ENCODE measurements around the gene CATSPER2. TPM values are rescaled to one million over a fixed set of nuclear protein-coding genes. Genes with fewer than 3 reads are reported as not detected.
"Not testable (repeated sequence)": the region's sequence is repeated elsewhere in the genome, so short reads cannot be mapped to it uniquely, and the experiment has no call there.

CATSPER2 gene
- 0.22 and 0.51 TPM in 2 replicates for total RNA-seq (2012; rRNA removed)

DNA sequence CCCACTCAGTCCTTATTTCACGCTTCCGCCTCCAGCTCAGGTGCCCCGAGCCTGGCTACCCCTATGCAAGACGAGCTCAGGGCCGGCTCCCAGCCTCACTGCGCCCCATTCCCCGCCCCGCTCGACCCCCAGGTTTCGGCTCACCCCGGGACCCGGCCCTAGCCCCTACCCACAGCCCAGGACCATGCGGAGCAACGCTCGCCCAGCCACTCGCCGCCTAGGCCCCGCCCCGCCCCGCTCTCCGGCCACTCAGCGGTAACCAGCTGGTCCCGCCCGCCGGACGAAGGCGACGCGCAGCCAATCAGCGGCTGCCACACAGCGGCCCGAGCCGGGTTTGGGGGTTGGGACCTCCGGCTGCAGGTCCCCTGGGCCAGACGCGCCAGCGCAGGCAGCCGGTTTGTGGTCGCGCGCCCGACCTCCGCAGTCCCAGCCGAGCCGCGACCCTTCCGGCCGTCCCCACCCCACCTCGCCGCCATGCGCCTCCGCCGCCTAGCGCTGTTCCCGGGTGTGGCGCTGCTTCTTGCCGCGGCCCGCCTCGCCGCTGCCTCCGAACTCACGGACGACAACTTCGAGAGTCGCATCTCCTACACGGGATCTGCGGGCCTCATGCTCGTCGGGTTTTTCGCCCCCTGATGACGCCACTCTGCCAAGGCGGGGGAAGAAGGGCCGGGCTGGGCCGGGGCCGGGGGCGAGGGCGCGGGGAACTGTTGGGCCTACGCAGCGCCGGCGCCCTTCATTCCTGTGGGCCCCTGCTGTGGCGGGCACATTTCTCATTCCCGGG lies at the start of gene CATSPER2:
TSS of gene CATSPER2 (minus strand) at position 196 of the 781 bp plus-strand sequence. CDS start 783 bp downstream, outside the sequence.
- Histone ChIP-seq H3K4me2 (ENCODE audit: low read length) (no peak within 1 kb of the TSS), H3K9me3 (replicated peaks; ENCODE audit: low read length) (no peaks in the 10 kb centered on the region), H3K4me1 (ENCODE audit: control insufficient read depth, insufficient read depth, low read length) (no peaks in the 10 kb centered on the region), H3K36me3 (ENCODE audit: insufficient read depth, low read length) (peaks cover 4% of the 10 kb centered on the region), H3K27me3 (ENCODE audit: control insufficient read depth, insufficient read depth, low read length) (no peaks in the 10 kb centered on the region), H3K9ac (ENCODE audit: low read depth, low read length) (no peak within 1 kb of the TSS), H3K4me3 (ENCODE audit: low read length) (no peak within 1 kb of the TSS)

DNA sequence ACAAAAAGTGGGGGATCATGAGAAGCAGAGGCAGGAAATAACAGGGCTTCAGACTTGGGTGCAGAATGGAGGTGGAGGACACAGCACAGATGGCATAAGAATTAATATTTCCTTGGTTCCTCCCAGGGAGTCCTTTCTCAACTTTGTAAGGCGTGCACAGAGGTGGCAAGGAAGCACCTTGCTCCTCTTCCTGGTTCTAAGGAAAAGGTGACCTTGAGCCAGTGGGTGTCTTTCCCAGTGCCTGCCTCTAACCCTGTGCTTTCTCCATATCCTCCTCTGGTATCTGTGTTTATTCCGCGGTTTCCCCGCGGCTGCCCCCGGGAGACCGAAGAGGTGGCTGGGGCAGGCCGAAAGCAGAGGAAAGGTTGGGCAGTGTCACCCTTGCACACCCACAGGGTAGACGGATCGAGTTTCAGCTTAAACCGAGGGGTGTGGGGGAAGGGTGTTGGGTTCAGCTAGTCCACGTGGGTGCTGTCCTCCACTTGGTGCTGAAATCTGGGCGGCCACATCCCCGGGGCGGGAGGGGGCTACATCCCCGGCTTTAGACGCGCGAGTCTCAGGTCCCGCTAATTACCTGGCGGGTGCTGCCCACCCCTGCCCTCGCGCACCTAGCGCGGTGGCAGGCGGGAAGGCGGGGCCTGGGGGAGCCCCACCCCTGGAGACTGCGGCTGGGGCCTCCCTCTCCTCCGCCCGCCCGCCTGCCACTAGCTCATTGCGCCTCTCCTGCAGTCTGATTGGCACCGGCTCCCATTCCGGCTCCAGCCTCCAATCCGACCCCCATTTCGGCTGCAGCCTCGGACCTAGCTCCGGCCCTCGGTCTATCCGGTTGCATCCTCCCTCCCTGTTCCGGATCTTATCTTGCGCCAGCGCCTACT lies 44.7 kb upstream of the CATSPER2 start, which contains the start of gene CKMT1A:
TSS of gene CKMT1A (plus strand) at position 712 of the 875 bp plus-strand sequence. CDS start 192 bp downstream, outside the sequence.
- H3K4me3 ChIP-seq (ENCODE audit: low read length); H3K36me3 ChIP-seq (ENCODE audit: insufficient read depth, low read length); H3K9ac ChIP-seq (ENCODE audit: low read depth, low read length); H3K27me3 ChIP-seq (ENCODE audit: control insufficient read depth, insufficient read depth, low read length); H3K4me2 ChIP-seq (ENCODE audit: low read length); H3K9me3 ChIP-seq (replicated peaks; ENCODE audit: low read length); H3K4me1 ChIP-seq (ENCODE audit: control insufficient read depth, insufficient read depth, low read length): not testable (repeated sequence)

DNA sequence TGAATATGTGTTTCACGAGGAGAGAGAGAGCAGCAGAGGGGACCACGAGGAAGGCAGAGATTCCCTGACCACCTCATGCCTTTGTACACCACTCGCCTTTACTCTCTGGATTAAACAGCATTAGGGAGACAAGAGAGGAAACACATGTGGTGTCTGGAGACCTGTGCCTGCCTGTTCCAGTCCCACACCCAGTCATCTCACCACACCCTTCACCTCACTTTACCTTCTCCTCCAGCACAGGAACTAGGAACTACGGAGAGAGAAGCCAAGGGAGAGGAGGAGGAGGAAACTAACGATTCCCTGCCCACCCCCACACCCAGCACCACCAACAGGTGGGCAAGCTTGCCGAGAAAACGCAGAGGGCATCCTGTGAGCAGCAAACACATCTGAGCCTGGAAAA lies 44.0 kb upstream of the CATSPER2 start:
- not testable (repeated sequence) for H3K4me3 ChIP-seq (ENCODE audit: low read length)

DNA sequence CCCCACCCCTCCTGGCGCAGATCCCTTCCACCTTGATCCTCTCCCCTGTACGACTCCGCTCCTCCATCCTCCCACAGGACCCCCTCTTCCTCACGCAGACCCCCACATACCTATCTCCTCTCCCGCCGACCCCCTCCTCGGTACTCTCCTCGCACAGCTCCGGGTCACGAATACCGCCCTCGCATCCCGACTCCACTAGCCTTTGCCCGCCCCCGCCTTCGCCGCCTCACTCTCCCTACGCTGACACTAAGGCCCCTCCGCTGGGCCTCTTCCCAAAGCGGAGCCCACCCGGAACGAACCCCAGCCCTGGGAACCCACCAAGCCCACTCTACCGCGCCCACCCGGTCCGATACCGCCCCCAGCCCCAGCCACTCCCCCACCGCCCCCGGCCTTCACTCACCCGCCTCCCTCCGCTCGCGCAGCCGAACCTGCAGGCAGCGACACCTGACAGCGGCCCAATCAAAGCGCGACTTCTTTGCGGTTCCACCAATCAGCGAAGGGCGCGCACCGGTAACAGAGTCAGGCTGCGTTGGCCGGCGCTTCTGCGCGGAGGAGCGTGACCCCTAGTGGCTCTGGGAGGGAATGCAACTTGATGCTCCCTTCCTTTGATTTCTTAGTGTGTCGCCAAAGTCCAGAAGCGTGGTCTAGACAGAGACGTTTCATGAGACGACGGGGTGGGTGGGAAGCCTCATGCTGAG lies 41.1 kb upstream of the CATSPER2 start:
- not testable (repeated sequence) for H3K4me1 ChIP-seq (ENCODE audit: control insufficient read depth, insufficient read depth, low read length); H3K9me3 ChIP-seq (replicated peaks; ENCODE audit: low read length); H3K4me3 ChIP-seq (ENCODE audit: low read length)

More for the DNA sequence above, 44.0 kb upstream of the CATSPER2 start:
- not testable (repeated sequence) for H3K9me3 ChIP-seq (replicated peaks; ENCODE audit: low read length); H3K27me3 ChIP-seq (ENCODE audit: control insufficient read depth, insufficient read depth, low read length); H3K4me2 ChIP-seq (ENCODE audit: low read length); H3K4me1 ChIP-seq (ENCODE audit: control insufficient read depth, insufficient read depth, low read length); H3K36me3 ChIP-seq (ENCODE audit: insufficient read depth, low read length); H3K9ac ChIP-seq (ENCODE audit: low read depth, low read length)

DNA sequence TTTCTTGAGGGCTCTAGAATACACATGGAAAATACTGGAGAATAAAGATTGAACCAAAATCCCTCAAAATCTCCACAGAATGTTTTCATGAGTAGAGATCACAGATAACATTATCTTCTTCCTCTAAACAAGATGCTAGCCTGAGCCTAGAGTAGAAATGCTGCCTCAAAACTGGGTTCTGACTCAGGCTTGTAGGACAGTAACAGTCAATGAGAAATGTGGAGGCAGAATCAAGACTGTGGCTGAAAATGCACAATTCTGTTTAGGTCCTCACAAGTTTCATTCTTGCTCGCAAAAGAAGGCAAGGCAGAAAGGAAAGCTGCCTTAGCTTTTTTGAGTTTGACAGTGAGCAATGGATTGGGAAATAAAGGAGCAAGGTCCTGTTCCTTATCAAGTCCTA lies 25.5 kb upstream of the CATSPER2 start:
- H3K36me3 ChIP-seq (ENCODE audit: insufficient read depth, low read length); H3K9ac ChIP-seq (ENCODE audit: low read depth, low read length); H3K4me1 ChIP-seq (ENCODE audit: control insufficient read depth, insufficient read depth, low read length); H3K9me3 ChIP-seq (replicated peaks; ENCODE audit: low read length); H3K27me3 ChIP-seq (ENCODE audit: control insufficient read depth, insufficient read depth, low read length); H3K4me2 ChIP-seq (ENCODE audit: low read length); H3K4me3 ChIP-seq (ENCODE audit: low read length): not testable (repeated sequence)

More for the DNA sequence above, 41.1 kb upstream of the CATSPER2 start:
- not testable (repeated sequence) for H3K4me2 ChIP-seq (ENCODE audit: low read length); H3K9ac ChIP-seq (ENCODE audit: low read depth, low read length); H3K36me3 ChIP-seq (ENCODE audit: insufficient read depth, low read length); H3K27me3 ChIP-seq (ENCODE audit: control insufficient read depth, insufficient read depth, low read length)

DNA sequence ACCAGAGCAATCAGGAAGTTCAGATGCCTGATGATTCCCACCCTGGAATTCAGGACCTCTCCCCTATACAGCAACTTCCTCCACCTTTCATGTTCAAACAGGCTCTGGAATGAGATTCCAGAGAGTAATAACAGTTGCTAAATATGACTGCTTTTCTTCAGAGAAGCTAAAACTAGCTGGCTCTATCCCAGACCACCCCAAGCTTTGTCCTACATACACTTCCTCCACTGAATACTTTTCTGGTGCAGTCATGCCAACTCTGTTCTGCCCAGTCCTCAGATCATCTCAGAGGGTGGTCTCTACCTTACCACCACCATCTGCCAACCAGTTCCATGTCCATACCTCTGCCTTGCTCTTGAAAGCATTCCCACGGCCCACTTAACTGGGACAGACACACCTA lies 17.5 kb upstream of the CATSPER2 start:
- H3K4me2 ChIP-seq (ENCODE audit: low read length); H3K36me3 ChIP-seq (ENCODE audit: insufficient read depth, low read length); H3K4me3 ChIP-seq (ENCODE audit: low read length); H3K27me3 ChIP-seq (ENCODE audit: control insufficient read depth, insufficient read depth, low read length); H3K4me1 ChIP-seq (ENCODE audit: control insufficient read depth, insufficient read depth, low read length); H3K9ac ChIP-seq (ENCODE audit: low read depth, low read length); H3K9me3 ChIP-seq (replicated peaks; ENCODE audit: low read length): not testable (repeated sequence)

DNA sequence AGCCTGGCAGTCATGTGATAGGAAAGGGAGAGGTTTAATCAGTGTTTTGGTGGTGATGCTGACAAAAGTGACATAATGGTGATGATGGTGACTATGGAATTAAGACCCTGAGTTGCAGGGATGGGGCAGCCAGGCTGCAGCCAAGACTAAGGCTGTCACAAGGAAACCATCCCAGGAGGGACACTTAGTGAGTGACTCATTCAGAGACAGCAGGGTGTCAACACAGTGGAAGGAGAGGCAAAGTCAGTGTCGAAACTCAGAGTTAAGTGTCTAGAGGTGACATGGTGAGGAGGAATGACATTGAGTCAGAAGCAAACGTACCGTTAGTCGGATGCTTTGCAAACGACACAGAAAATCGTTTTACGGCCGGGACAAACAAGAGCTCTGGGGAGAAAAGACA lies 14.7 kb upstream of the CATSPER2 start:
- not testable (repeated sequence) for H3K9ac ChIP-seq (ENCODE audit: low read depth, low read length); H3K4me1 ChIP-seq (ENCODE audit: control insufficient read depth, insufficient read depth, low read length); H3K4me3 ChIP-seq (ENCODE audit: low read length); H3K27me3 ChIP-seq (ENCODE audit: control insufficient read depth, insufficient read depth, low read length); H3K4me2 ChIP-seq (ENCODE audit: low read length); H3K36me3 ChIP-seq (ENCODE audit: insufficient read depth, low read length); H3K9me3 ChIP-seq (replicated peaks; ENCODE audit: low read length)

DNA sequence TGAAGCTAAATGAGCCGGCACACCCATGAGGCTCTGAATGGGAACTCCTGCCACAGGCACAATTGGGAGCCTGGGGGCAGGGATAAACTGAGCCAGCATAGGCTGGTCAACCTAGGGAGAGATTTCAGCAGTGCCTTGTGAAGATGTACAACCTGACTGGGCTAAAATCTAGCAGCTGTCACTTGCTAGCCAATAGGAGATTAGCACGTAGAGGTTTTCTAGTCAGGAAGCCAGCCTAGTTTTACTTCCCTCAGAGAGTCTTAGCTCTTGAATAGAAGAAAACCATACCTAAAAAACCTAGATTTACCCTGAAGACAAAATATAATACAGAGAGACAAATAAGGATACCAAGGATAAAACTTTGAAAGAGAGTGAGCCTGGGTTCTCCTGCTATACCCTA lies 13.6 kb upstream of the CATSPER2 start:
- H3K4me2 ChIP-seq (ENCODE audit: low read length); H3K4me3 ChIP-seq (ENCODE audit: low read length); H3K9me3 ChIP-seq (replicated peaks; ENCODE audit: low read length); H3K36me3 ChIP-seq (ENCODE audit: insufficient read depth, low read length); H3K9ac ChIP-seq (ENCODE audit: low read depth, low read length); H3K4me1 ChIP-seq (ENCODE audit: control insufficient read depth, insufficient read depth, low read length); H3K27me3 ChIP-seq (ENCODE audit: control insufficient read depth, insufficient read depth, low read length): not testable (repeated sequence)

DNA sequence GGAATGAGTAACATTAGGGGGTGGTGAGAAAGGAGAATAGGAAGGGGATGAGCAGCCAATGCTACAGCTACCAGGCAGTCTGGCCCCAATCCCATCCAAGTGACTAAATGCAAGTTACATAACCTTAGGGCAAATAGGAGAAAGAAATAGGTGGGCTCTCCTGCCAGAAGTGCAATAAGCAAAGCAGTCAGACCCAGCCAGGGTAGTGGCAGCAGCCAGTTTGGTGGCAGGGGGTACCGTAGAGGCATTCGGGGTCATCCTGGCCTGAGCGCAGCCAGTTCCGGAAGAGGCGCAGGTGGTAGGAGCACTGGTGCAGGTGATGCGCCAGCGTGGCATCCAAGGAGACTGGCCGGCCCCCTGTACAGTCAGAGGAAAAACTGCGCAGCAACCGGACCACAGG lies 11.1 kb upstream of the CATSPER2 start:
- not testable (repeated sequence) for H3K4me2 ChIP-seq (ENCODE audit: low read length); H3K9me3 ChIP-seq (replicated peaks; ENCODE audit: low read length); H3K27me3 ChIP-seq (ENCODE audit: control insufficient read depth, insufficient read depth, low read length); H3K36me3 ChIP-seq (ENCODE audit: insufficient read depth, low read length); H3K4me3 ChIP-seq (ENCODE audit: low read length); H3K9ac ChIP-seq (ENCODE audit: low read depth, low read length); H3K4me1 ChIP-seq (ENCODE audit: control insufficient read depth, insufficient read depth, low read length)

DNA sequence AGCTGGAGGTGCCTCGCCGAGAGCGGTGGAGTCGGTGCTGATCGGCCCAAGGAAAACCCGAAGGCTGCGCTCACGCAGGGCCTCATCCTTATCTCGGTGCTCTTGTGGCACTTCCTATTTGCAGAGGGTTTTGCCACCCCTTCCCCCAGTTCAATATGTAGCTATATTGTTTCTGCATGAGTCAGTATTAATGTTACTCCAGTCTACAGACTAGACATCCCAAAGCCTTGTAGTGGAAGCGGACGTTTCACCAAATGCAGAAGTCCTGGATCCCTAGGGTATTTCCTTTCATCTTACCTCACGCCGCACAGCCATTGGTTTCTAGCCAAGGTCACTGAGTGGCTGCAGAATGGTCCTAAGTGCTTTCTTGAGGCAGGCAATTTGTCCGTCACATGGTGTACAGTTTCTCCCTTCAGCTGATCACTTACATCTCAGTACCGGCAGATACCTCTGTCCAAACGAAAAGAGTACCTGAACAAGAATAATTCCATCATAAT lies 834 bp upstream of the CATSPER2 start:
- H3K4me2 ChIP-seq (ENCODE audit: low read length); H3K4me3 ChIP-seq (ENCODE audit: low read length); H3K27me3 ChIP-seq (ENCODE audit: control insufficient read depth, insufficient read depth, low read length); H3K9ac ChIP-seq (ENCODE audit: low read depth, low read length); H3K36me3 ChIP-seq (ENCODE audit: insufficient read depth, low read length); H3K4me1 ChIP-seq (ENCODE audit: control insufficient read depth, insufficient read depth, low read length); H3K9me3 ChIP-seq (replicated peaks; ENCODE audit: low read length): not testable (repeated sequence)

DNA sequence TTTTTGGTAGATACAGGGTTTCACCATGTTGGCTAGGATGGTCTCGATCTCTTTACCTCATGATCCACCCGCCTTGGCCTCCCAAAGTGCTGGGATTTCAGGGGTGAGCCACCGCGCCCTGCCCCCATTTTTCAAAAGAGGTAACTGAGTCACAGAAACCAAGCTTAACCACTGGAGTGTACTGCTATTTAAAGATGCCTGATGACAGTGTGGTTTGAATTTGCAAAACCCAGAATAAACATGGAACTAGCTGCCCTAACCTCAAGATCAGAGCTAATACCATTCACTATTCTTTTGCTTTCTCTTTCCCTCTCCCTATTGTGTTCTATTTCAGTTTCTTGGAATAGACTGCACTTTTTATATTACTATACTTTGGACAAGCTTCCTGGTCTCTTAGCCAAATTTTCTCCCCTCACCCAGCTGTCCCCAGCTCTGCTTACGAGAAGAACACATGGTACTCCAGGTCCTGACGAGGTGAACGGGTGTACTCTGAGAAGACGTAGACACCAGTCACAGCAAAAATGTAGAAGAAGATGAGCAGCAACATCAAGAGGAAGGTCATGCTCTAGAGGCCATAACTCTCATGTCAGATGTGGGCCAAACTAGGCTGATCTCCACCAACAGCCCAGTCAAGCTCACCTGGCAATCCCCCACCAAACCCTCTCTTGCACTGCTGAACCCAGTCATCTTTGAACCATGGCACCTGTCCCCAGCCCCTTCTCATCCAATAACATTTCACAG lies 10.0 kb downstream of the CATSPER2 start:
- not testable (repeated sequence) for H3K36me3 ChIP-seq (ENCODE audit: insufficient read depth, low read length); H3K9ac ChIP-seq (ENCODE audit: low read depth, low read length); H3K4me3 ChIP-seq (ENCODE audit: low read length); H3K4me1 ChIP-seq (ENCODE audit: control insufficient read depth, insufficient read depth, low read length); H3K27me3 ChIP-seq (ENCODE audit: control insufficient read depth, insufficient read depth, low read length); H3K4me2 ChIP-seq (ENCODE audit: low read length); H3K9me3 ChIP-seq (replicated peaks; ENCODE audit: low read length)
